Subcutaneous abdominal adipose tissue (tissue), 5 donors: ENCODE measurements around the gene MAB21L2.

ENCODE experiments used
- H3K27ac ChIP-seq: one replicate; pipeline ENCODE4 v1.7.0; 2013; ENCODE audit warnings: low read depth, mild to moderate bottlenecking, inconsistent platforms, low read length, moderate library complexity
- H3K27me3 ChIP-seq, 5 donors: one replicate each; pipeline ENCODE4 v1.7.0; 2013; ENCODE audit warnings: low read length in 5 of 5, inconsistent platforms in 1 of 5; ENCODE audit not compliant: control insufficient read depth in 5 of 5, insufficient read depth in 4 of 5
- H3K36me3 ChIP-seq, 5 donors: one replicate each; pipeline ENCODE4 v1.7.0; 2013; ENCODE audit warnings: low read length in 5 of 5; ENCODE audit not compliant: control insufficient read depth in 5 of 5, insufficient read depth in 5 of 5
- H3K4me1 ChIP-seq, 5 donors: one replicate each; pipeline ENCODE4 v1.7.0; 2013; ENCODE audit warnings: low read length in 5 of 5, mild to moderate bottlenecking in 3 of 5, moderate library complexity in 1 of 5; ENCODE audit not compliant: control insufficient read depth in 5 of 5, insufficient read depth in 5 of 5
- H3K4me3 ChIP-seq, 5 donors: one replicate each; pipeline ENCODE4 v1.7.0; 2013; ENCODE audit warnings: low read length in 5 of 5, low read depth in 1 of 5
- H3K9ac ChIP-seq, 5 donors: one replicate each; pipeline ENCODE4 v1.7.0; 2013; ENCODE audit warnings: low read length in 5 of 5, mild to moderate bottlenecking in 4 of 5, moderate library complexity in 3 of 5
- H3K9me3 ChIP-seq, 5 donors: one replicate each; pipeline ENCODE4 v1.7.0; 2013; ENCODE audit warnings: low read length in 5 of 5; ENCODE audit not compliant: control insufficient read depth in 5 of 5
- donor health status: healthy.
- donor health status: healthy.
- donor health status: healthy.
- donor health status: healthy.
- donor health status: healthy.

Gene MAB21L2

GRCh38 chr4:150583287-150584110, 1.5 kb downstream of the MAB21L2 start:
- peaks cover 0 to 11% (median 3%) of the 10 kb centered on the region in 5 donors for H3K36me3 ChIP-seq
- peak overlapping the region; percentile 48 to 76 (median 70) for H3K4me3 ChIP-seq
- H3K4me1 ChIP-seq: peaks cover 0 to 15% (median 13%) of the 10 kb centered on the region in 5 donors
- peaks cover 0 to 8% (median 3%) of the 10 kb centered on the region in 5 donors for H3K27me3 ChIP-seq
- H3K27ac ChIP-seq: no peak overlapping the region
- peaks cover 0 to 12% (median 8%) of the 10 kb centered on the region in 5 donors for H3K9me3 ChIP-seq
- peak overlapping the region in 3 of 5 donors; percentile 7 to 37 (median 13) for H3K9ac ChIP-seq

- no peak overlapping the region for H3K27ac ChIP-seq
- H3K4me1 ChIP-seq: peaks cover 0 to 15% (median 13%) of the 10 kb centered on the region in 5 donors
- no peak overlapping the region for H3K9ac ChIP-seq
- peaks cover 0 to 12% (median 8%) of the 10 kb centered on the region in 5 donors for H3K9me3 ChIP-seq
- H3K36me3 ChIP-seq: peaks cover 3 to 17% (median 8%) of the 10 kb centered on the region in 5 donors
- peak overlapping the region in 2 of 5 donors; percentile 70 to 73 for H3K4me3 ChIP-seq
- H3K27me3 ChIP-seq: peaks cover 0 to 8% (median 3%) of the 10 kb centered on the region in 5 donors
Measured at GRCh38 chr4:150584111-150584915, 2.4 kb downstream of the MAB21L2 start.

GRCh38 chr4:150585611-150586010, 3.7 kb downstream of the MAB21L2 start:
- H3K27me3 ChIP-seq: peaks cover 0 to 8% (median 3%) of the 10 kb centered on the region in 5 donors
- no peak overlapping the region for H3K27ac ChIP-seq
- peaks cover 0 to 10% (median 8%) of the 10 kb centered on the region in 5 donors for H3K9me3 ChIP-seq
- H3K4me3 ChIP-seq: no peak overlapping the region
- H3K4me1 ChIP-seq: peaks cover 0 to 15% (median 7%) of the 10 kb centered on the region in 5 donors
- H3K9ac ChIP-seq: no peak overlapping the region
- peaks cover 6 to 20% (median 10%) of the 10 kb centered on the region in 5 donors for H3K36me3 ChIP-seq

GRCh38 chr4:150586162-150586810, 4.3 kb downstream of the MAB21L2 start:
- H3K4me1 ChIP-seq: peaks cover 0 to 15% (median 7%) of the 10 kb centered on the region in 5 donors
- H3K4me3 ChIP-seq: no peak overlapping the region
- peaks cover 0 to 8% (median 3%) of the 10 kb centered on the region in 5 donors for H3K27me3 ChIP-seq
- H3K36me3 ChIP-seq: peaks cover 6 to 20% (median 10%) of the 10 kb centered on the region in 5 donors
- H3K27ac ChIP-seq: no peak overlapping the region
- no peak overlapping the region for H3K9ac ChIP-seq
- H3K9me3 ChIP-seq: peaks cover 0 to 10% (median 8%) of the 10 kb centered on the region in 5 donors

DNA sequence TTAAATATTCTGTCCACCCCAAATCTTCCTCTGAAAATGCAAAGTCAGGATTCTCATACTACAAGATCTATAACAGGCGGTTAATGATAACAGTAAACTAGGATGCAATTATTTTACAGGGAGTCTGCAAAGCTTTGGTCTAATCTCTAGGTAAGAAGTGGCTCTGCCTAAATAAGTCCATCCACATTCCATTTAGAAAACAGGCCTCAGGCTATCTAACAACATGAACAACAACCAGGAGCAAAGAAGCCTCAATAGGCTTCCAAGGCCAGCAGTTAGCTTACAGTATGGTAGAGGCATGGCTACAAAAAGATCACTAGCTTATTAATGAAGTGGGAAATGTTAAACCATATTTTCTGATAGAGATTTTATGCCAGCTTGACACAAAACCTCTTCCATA, 6.4 kb downstream of the MAB21L2 start:
- no peak overlapping the region for H3K4me3 ChIP-seq
- no peak overlapping the region for H3K27ac ChIP-seq
- peaks cover 0 to 8% (median 7%) of the 10 kb centered on the region in 5 donors for H3K4me1 ChIP-seq
- H3K9me3 ChIP-seq: peaks cover 0 to 6% (median 5%) of the 10 kb centered on the region in 5 donors
- H3K36me3 ChIP-seq: peaks cover 4 to 14% (median 6%) of the 10 kb centered on the region in 5 donors
- H3K27me3 ChIP-seq: peaks cover 0 to 5% (median 0%) of the 10 kb centered on the region in 5 donors
- no peak overlapping the region for H3K9ac ChIP-seq

GRCh38 chr4:150589157-150589556, 7.2 kb downstream of the MAB21L2 start:
- Histone ChIP-seq H3K27ac (no peak overlapping the region), H3K9ac (no peak overlapping the region), H3K27me3 (no peaks in the 10 kb centered on the region), H3K4me1 (no peaks in the 10 kb centered on the region), H3K36me3 (peaks cover 3 to 11% (median 6%) of the 10 kb centered on the region in 5 donors), H3K9me3 (no peaks in the 10 kb centered on the region), H3K4me3 (no peak overlapping the region)

DNA sequence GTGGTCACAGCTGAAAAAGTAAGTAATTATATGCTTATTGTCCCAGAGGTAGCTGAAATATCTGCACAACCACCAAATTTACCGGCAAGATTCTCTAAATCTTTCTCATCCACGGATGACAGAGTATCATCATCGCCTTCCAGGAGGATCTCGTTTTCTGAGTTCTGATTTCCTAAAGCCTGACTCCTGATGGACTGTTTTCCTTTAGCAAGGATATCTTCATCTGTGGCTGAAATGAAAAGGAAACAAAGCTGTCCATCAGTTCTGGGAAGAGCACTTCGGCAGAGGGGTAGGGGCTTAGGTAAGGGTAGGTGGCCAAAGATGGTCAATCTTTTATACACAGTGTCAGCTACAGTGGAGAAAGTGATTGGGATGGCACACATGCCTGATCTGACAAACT, 8.7 kb downstream of the MAB21L2 start:
- Histone ChIP-seq H3K9me3 (no peaks in the 10 kb centered on the region), H3K4me1 (no peaks in the 10 kb centered on the region), H3K9ac (no peak overlapping the region), H3K27me3 (no peaks in the 10 kb centered on the region), H3K36me3 (peaks cover 3 to 11% (median 6%) of the 10 kb centered on the region in 5 donors), H3K4me3 (no peak overlapping the region), H3K27ac (no peak overlapping the region)

DNA sequence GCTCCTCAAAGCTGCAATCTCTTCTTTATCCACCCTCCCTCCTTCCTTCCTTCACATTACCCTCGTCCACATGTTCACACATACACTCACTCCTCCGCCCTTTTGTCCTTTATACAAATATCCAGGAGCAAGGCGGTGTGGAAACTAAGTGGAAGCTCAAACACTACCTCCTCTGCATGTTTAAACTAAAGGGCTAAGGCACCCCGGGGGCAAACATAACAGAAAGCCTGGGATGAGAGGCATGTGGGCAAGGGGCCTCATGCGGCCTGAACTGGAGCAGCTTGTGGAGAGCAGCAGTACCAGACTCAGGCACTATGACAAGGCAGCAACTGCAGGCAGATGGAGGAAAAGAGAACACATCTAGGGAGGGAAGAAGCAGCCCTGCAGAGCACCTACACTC, 9.5 kb downstream of the MAB21L2 start:
- H3K4me1 ChIP-seq: no peaks in the 10 kb centered on the region
- no peak overlapping the region for H3K27ac ChIP-seq
- no peak overlapping the region for H3K9ac ChIP-seq
- H3K4me3 ChIP-seq: no peak overlapping the region
- H3K36me3 ChIP-seq: peaks cover 3 to 11% (median 6%) of the 10 kb centered on the region in 5 donors
- H3K9me3 ChIP-seq: no peaks in the 10 kb centered on the region
- H3K27me3 ChIP-seq: no peaks in the 10 kb centered on the region

- Histone ChIP-seq H3K27ac (no peak overlapping the region), H3K9me3 (no peaks in the 10 kb centered on the region), H3K9ac (no peak overlapping the region), H3K4me3 (no peak overlapping the region), H3K4me1 (no peaks in the 10 kb centered on the region), H3K27me3 (no peaks in the 10 kb centered on the region), H3K36me3 (peaks cover 3 to 11% (median 6%) of the 10 kb centered on the region in 5 donors)
Measured at GRCh38 chr4:150591904-150592303, 10.0 kb downstream of the MAB21L2 start.
